H1 (cell line): ENCODE data around the gene CFAP141. TPM values are rescaled to one million over a fixed set of nuclear protein-coding genes. Genes with fewer than 3 reads are reported as not detected.

Experiments used
- CTCF ChIA-PET: fragments of 300-600 bp; sonication (Branson Sonifier 250); formaldehyde crosslinking; loops from one replicate; lab custom pipeline; 2021; ENCODE audit not compliant: partially characterized antibody; lab: Charles Lee
- POLR2A ChIA-PET: fragments of 300-600 bp; sonication (Branson Sonifier 250); formaldehyde crosslinking; loops from one replicate; lab custom pipeline; 2021; ENCODE audit warnings: inconsistent platforms; ENCODE audit not compliant: partially characterized antibody; lab: Charles Lee
- DNase-seq, 2 experiments: peaks; one replicate each; pipeline versions ENCODE4 v3.0.0 to v3.0.0-alpha.2; 2010 to 2022; ENCODE audit warnings: low spot score in 2 of 2, low read depth in 1 of 2, mixed read lengths in 1 of 2
- FAIRE-seq: peaks from 2 replicates; lab custom pipeline; 2011; peaks lifted over from hg19 to GRCh38; lab: Jason Lieb, UNC
- H2AFZ ChIP-seq: 2 replicates; pipeline ENCODE4 v1.8.1; 2012; ENCODE audit warnings: low read length, inconsistent platforms
- H2AK5ac ChIP-seq: 2 replicates; pipeline ENCODE4 v1.6.1; 2013; ENCODE audit warnings: low read depth, low read length
- H2BK120ac ChIP-seq: replicated peaks from 2 replicates; pipeline ENCODE3; 2013; ENCODE audit warnings: low read depth, low read length, inconsistent platforms
- H2BK12ac ChIP-seq: 2 replicates; pipeline ENCODE4 v1.6.1; 2013; ENCODE audit warnings: low read depth, low read length
- H2BK15ac ChIP-seq: 2 replicates; pipeline ENCODE4 v1.6.1; 2013; ENCODE audit warnings: low read length
- H2BK20ac ChIP-seq: 2 replicates; pipeline ENCODE4 v1.6.1; 2013; ENCODE audit warnings: low read length
- H2BK5ac ChIP-seq: 2 replicates; pipeline ENCODE4 v1.6.1; 2013; ENCODE audit warnings: low read depth, low read length
- H3K14ac ChIP-seq: 2 replicates; pipeline ENCODE4 v1.6.1; 2013; ENCODE audit warnings: inconsistent platforms; ENCODE audit not compliant: insufficient read length
- H3K18ac ChIP-seq: 2 replicates; pipeline ENCODE4 v1.6.1; 2013; ENCODE audit warnings: low read length; ENCODE audit errors: extremely low read depth
- H3K23ac ChIP-seq: 2 replicates; pipeline ENCODE4 v1.6.1; 2013; ENCODE audit warnings: inconsistent platforms; ENCODE audit not compliant: insufficient read length
- H3K23me2 ChIP-seq: 2 replicates; pipeline ENCODE4 v1.6.1; 2013; ENCODE audit warnings: low read depth, low read length
- H3K27ac ChIP-seq: 2 replicates; pipeline ENCODE4 v1.6.1; 2011; ENCODE audit warnings: low read depth, low read length, inconsistent platforms
- H3K27me3 ChIP-seq, 4 experiments: replicated peaks in 1 of 4; 1 replicate in 1 of 4; 2 replicates in 3 of 4; pipeline versions ENCODE4 v1.6.1 to v1.8.1; 2011 to 2013; ENCODE audit warnings: low read length in 3 of 4, mild to moderate bottlenecking in 3 of 4, inconsistent platforms in 2 of 4, mixed read lengths in 2 of 4, moderate library complexity in 1 of 4; ENCODE audit not compliant: control insufficient read depth in 3 of 4, insufficient read depth in 3 of 4; ENCODE audit errors: extremely low read depth in 1 of 4
- H3K36me3 ChIP-seq, 4 experiments: 2 replicates each; pipeline versions ENCODE4 v1.6.1 to v1.8.1; 2011 to 2013; ENCODE audit warnings: mild to moderate bottlenecking in 4 of 4, low read length in 3 of 4, moderate library complexity in 2 of 4, control low read depth in 1 of 4, inconsistent platforms in 1 of 4; ENCODE audit not compliant: insufficient read depth in 4 of 4, control insufficient read depth in 2 of 4
- H3K4ac ChIP-seq: replicated peaks from 2 replicates; pipeline ENCODE3; 2013; ENCODE audit warnings: low read length, low read depth, mixed read lengths, inconsistent platforms; ENCODE audit not compliant: insufficient read length
- H3K4me1 ChIP-seq, 4 experiments: replicated peaks in 1 of 4; 1 replicate in 1 of 4; 2 replicates in 3 of 4; pipeline versions ENCODE4 v1.6.1 to v1.8.1; 2011 to 2013; ENCODE audit warnings: low read length in 3 of 4, inconsistent platforms in 2 of 4, mixed read lengths in 1 of 4; ENCODE audit not compliant: insufficient read depth in 4 of 4, control insufficient read depth in 3 of 4
- H3K4me2 ChIP-seq, 2 experiments: 2 replicates each; pipeline versions ENCODE4 v1.6.1 to v1.8.1; 2011 to 2013; ENCODE audit warnings: low read depth in 2 of 2, low read length in 2 of 2, control low read depth in 1 of 2, inconsistent platforms in 1 of 2, mild to moderate bottlenecking in 1 of 2; ENCODE audit not compliant: insufficient read depth in 1 of 2
- H3K4me3 ChIP-seq, 4 experiments: fragments of 200-600, 300-600 bp in 1 of 4; sonication (generic), shearing (Covaris generic), sonication (Bioruptor Twin) in 1 of 4; 2 replicates each; pipeline versions ENCODE4 v1.5.1 to v1.8.1; 2011 to 2016; ENCODE audit warnings: low read length in 4 of 4, low read depth in 3 of 4, control low read depth in 2 of 4, inconsistent platforms in 2 of 4, mild to moderate bottlenecking in 2 of 4, mixed read lengths in 1 of 4, moderate library complexity in 1 of 4; ENCODE audit not compliant: insufficient read depth in 2 of 4; ENCODE audit errors: extremely low read depth in 1 of 4
- H3K56ac ChIP-seq: replicated peaks from 2 replicates; pipeline ENCODE3; 2013; ENCODE audit warnings: low read depth, mild to moderate bottlenecking, mixed read lengths, low read length, inconsistent platforms; ENCODE audit not compliant: insufficient read length
- H3K79me1 ChIP-seq: 2 replicates; pipeline ENCODE4 v1.6.1; 2013; ENCODE audit warnings: low read depth, low read length, control low read depth
- H3K79me2 ChIP-seq, 2 experiments: 2 replicates each; pipeline versions ENCODE4 v1.6.1 to v1.8.1; 2012 to 2013; ENCODE audit warnings: low read length in 2 of 2, mild to moderate bottlenecking in 2 of 2, inconsistent platforms in 1 of 2; ENCODE audit not compliant: insufficient read depth in 2 of 2, control insufficient read depth in 1 of 2
- H3K9ac ChIP-seq, 4 experiments: replicated peaks in 1 of 4; 1 replicate in 1 of 4; 2 replicates in 3 of 4; pipeline versions ENCODE4 v1.6.1 to v1.8.1; 2011 to 2013; ENCODE audit warnings: low read depth in 3 of 4, low read length in 3 of 4, control low read depth in 2 of 4, mild to moderate bottlenecking in 2 of 4, moderate library complexity in 2 of 4, inconsistent platforms in 1 of 4; ENCODE audit errors: extremely low read depth in 1 of 4
- H3K9me3 ChIP-seq, 2 experiments: 2 replicates each; pipeline versions ENCODE4 v1.6.1 to v1.8.1; 2012 to 2013; ENCODE audit warnings: mild to moderate bottlenecking in 2 of 2, moderate library complexity in 2 of 2, control low read depth in 1 of 2, inconsistent platforms in 1 of 2, low read depth in 1 of 2, low read length in 1 of 2, mixed read lengths in 1 of 2; ENCODE audit not compliant: insufficient read depth in 2 of 2
- H4K20me1 ChIP-seq, 2 experiments: replicated peaks in 1 of 2; 2 replicates each; pipeline versions ENCODE3 to v1.8.1; 2011 to 2013; ENCODE audit warnings: inconsistent platforms in 2 of 2, low read length in 2 of 2, mild to moderate bottlenecking in 1 of 2; ENCODE audit not compliant: insufficient read depth in 2 of 2, control insufficient read depth in 1 of 2
- H4K5ac ChIP-seq: 2 replicates; pipeline ENCODE4 v1.6.1; 2013; ENCODE audit warnings: low read length, low read depth, mixed read lengths, inconsistent platforms; ENCODE audit not compliant: insufficient read length
- H4K8ac ChIP-seq: 2 replicates; pipeline ENCODE4 v1.8.0; 2013; ENCODE audit warnings: mild to moderate bottlenecking, moderate library complexity, low read length, inconsistent platforms; ENCODE audit not compliant: insufficient read depth; ENCODE audit errors: extremely low read depth
- H4K91ac ChIP-seq: replicated peaks from 2 replicates; pipeline ENCODE3; 2013; ENCODE audit warnings: low read length, mixed read lengths, inconsistent platforms; ENCODE audit not compliant: insufficient read length
- CHD1 ChIP-seq: IDR thresholded peaks from 2 replicates; pipeline ENCODE4 v1.6.1; 2012; ENCODE audit warnings: low read depth, low read length, improper control_type of control experiment
- EP300 ChIP-seq, 2 experiments: IDR thresholded peaks; 1 replicate in 1 of 2; 2 replicates in 1 of 2; pipeline ENCODE4 v1.6.1; 2011 to 2012; ENCODE audit warnings: low read depth in 2 of 2, low read length in 2 of 2, mild to moderate bottlenecking in 2 of 2, borderline replicate concordance in 1 of 2, inconsistent platforms in 1 of 2, moderate library complexity in 1 of 2
- HDAC6 ChIP-seq: IDR thresholded peaks from one replicate; pipeline ENCODE4 v1.7.1; 2012; ENCODE audit warnings: low read depth, mild to moderate bottlenecking, inconsistent platforms, low read length, moderate library complexity
- NRF1 ChIP-seq: IDR thresholded peaks from 2 replicates; pipeline ENCODE4 v1.6.1; 2011; ENCODE audit warnings: mild to moderate bottlenecking, low read depth, low read length, improper control_type of control experiment
- RAD21 ChIP-seq, 2 experiments: IDR thresholded peaks in 1 of 2; conservative IDR thresholded peaks in 1 of 2; 2 replicates each; pipeline ENCODE4 v1.6.1; 2011; ENCODE audit warnings: low read depth in 2 of 2, low read length in 2 of 2, improper control_type of control experiment in 1 of 2, inconsistent platforms in 1 of 2, mild to moderate bottlenecking in 1 of 2, moderate library complexity in 1 of 2
- RNF2 ChIP-seq: fragments of 200-900, 300-1000 bp; sonication (generic); IDR thresholded peaks from 2 replicates; pipeline ENCODE4 v1.7.1; 2016; ENCODE audit warnings: borderline replicate concordance, low read depth, mild to moderate bottlenecking, antibody characterized with exemption, low read length; ENCODE audit not compliant: poor library complexity, severe bottlenecking; ENCODE audit errors: missing control alignments
- SIN3A ChIP-seq, 2 experiments: IDR thresholded peaks in 1 of 2; conservative IDR thresholded peaks in 1 of 2; 2 replicates each; pipeline ENCODE4 v1.6.1; 2011 to 2012; ENCODE audit warnings: low read length in 2 of 2, improper control_type of control experiment in 1 of 2, low read depth in 1 of 2, mild to moderate bottlenecking in 1 of 2
- USF2 ChIP-seq: IDR thresholded peaks from 2 replicates; pipeline ENCODE4 v1.6.1; 2011; ENCODE audit warnings: low read length, improper control_type of control experiment
- WGBS, 2 experiments: shearing (Covaris generic) in 1 of 2; methylation state at CpG; one replicate each; pipeline versions ENCODE4 v1.1.6 to v1.1.7; 2013 to 2015; ENCODE audit warnings: low lambda C conversion rate in 2 of 2, mixed read lengths in 2 of 2, inconsistent platforms in 1 of 2, low coverage in 1 of 2, missing lambda C conversion rate in 1 of 2; ENCODE audit not compliant: insufficient replicate concordance in 2 of 2, insufficient coverage in 1 of 2, insufficient read length in 1 of 2; ENCODE audit errors: extremely low coverage in 1 of 2, missing lambda C conversion rate in 1 of 2; 5-methylcytosine and 5-hydroxymethylcytosine counted together
- polyA plus RNA-seq, 7 experiments: library from polyadenylated mRNA; depleted of rRNA in 3 of 7; stranded (reverse) in 5 of 7; unstranded in 2 of 7; fragments of >200 nt in 5 of 7; fragments of 200-250 nt in 2 of 7; gene quantifications; 1 replicate in 5 of 7; 2 replicates in 1 of 7; 4 replicates in 1 of 7; pipeline versions ENCODE4 v1.2.1 to v1.2.3, GENCODE V29; 2011 to 2013; ENCODE audit warnings: missing spikeins in 2 of 7, mixed read lengths in 2 of 7
- total RNA-seq: library from RNA; stranded (reverse); fragmentation: NEBNext Ultra II Directional; extraction: Animal tissue kit (Norgen Biotek cat#: 25700); gene quantifications from 2 replicates; pipeline ENCODE4 v1.2.1, GENCODE V29; 2021

The CFAP141 gene
- total and polyA plus RNA-seq, 2 of the 8 experiments (the other 6 are each of a cell fraction or from before 2014, with no cell fraction given), result not detected

DNA sequence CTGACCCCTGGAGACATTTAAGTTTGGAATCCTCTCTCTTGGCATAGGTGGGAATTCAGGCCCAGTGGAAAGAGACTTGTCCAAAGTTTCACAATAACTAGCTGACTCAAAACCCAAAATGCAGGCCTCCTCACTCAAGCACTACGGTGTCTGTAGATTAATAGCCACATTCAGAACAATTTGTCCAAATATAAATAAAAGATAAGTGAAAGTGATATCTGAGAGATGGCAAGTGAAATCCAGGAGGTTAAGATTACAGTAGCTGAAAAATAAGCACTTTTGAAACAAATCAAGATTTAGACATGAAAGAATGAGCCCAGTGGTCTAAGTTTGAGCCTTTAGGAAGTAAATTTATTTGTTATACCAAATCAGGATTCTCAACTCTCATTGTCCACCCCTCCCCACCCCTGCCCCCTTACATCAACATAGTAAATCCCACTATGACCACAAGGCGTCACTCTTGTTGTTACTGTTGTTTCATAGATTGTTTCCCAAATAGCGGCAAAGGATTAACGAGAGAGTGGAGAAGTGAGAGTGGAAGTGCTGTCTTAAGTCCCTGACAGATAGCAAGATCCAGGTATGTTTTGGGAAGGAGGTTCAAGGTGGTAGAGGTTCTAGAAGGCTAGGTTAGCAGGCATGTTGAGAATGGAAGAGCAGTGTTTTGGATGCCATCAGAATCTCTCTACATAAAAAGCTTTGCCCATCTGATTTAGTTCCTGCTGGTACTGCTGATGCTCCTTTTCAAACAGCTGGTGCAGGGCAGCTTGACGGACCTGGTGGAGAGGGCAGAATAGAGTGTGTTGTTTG lies 7.2 kb downstream of the CFAP141 start:
- H3K4ac ChIP-seq, result no peak overlapping the region
- no peak overlapping the region for H3K27ac ChIP-seq
- H3K4me3 ChIP-seq, result no peak overlapping the region; a peak in 1 of 8 replicates
- no peak overlapping the region for H3K56ac ChIP-seq
- H2BK15ac ChIP-seq, result no peak overlapping the region
- no peak overlapping the region for H4K5ac ChIP-seq
- no peak overlapping the region for H4K91ac ChIP-seq
- no peak overlapping the region for H2BK120ac ChIP-seq
- H3K4me2 ChIP-seq, result peak overlapping the region in 1 of 2 experiments; percentile 52; a peak in 2 of 4 replicates
- H2BK20ac ChIP-seq, result no peak overlapping the region
- no peak overlapping the region for H2AK5ac ChIP-seq
- WGBS, 2 experiments, result 33% methylated on average over 5 of the region's 5 CpGs; no CpG with 5 or more reads in 1 of the 2 experiments
- H3K23ac ChIP-seq, result no peak overlapping the region
- FAIRE-seq (peak; percentile 55), DNase-seq (peak in 1 of 2 experiments; percentile 51)
- CTCF ChIA-PET, result interaction anchor here (0.6 to 3.6 kb wide), 25 partner anchors 8 to 1056 kb away, joined by 3 to 19 read pairs (median 4); partner anchors contain the start of genes ENTREP3, HAX1 and TPM3
- POLR2A ChIA-PET, result interaction anchor here (0.6 to 10.7 kb wide), 11 partner anchors 10 to 129 kb away, joined by 3 to 99 read pairs (median 3); partner anchors contain the start of genes HAX1 and UBAP2L
- H3K14ac ChIP-seq, result no peak overlapping the region
- H2BK12ac ChIP-seq, result no peak overlapping the region
- H2BK5ac ChIP-seq, result no peak overlapping the region
- H3K27me3 ChIP-seq, result no peaks in the 10 kb centered on the region
- H3K9ac ChIP-seq, result no peak overlapping the region
- H3K79me2 ChIP-seq, result no peaks in the 10 kb centered on the region
- no peak overlapping the region for H3K18ac ChIP-seq
- H3K9me3 ChIP-seq, result no peaks in the 10 kb centered on the region
- no peaks in the 10 kb centered on the region for H3K79me1 ChIP-seq
- H3K36me3 ChIP-seq, result no peaks in the 10 kb centered on the region
- H3K4me1 ChIP-seq, result peaks cover 0 to 7% (median 2%) of the 10 kb centered on the region in 4 experiments; a peak in 1 of 7 replicates
- peak overlapping the region; percentile 99 for H2AFZ ChIP-seq
- H3K23me2 ChIP-seq, result peaks cover 2% of the 10 kb centered on the region; the same call in 1 of the 2 replicates
- H4K8ac ChIP-seq, result no peak overlapping the region
- no peaks in the 10 kb centered on the region for H4K20me1 ChIP-seq
- TF ChIP-seq RNF2, result no peak
- TF ChIP-seq EP300 (IDR thresholded peaks at IDR 0.05; ENCODE audit: borderline replicate concordance in 1 of 2, low read depth in 2 of 2, low read length in 2 of 2), result no peak
- TF ChIP-seq USF2, result no peak
- no peak for TF ChIP-seq CHD1
- no peak for TF ChIP-seq SIN3A (conservative IDR thresholded peaks at IDR 0.05 in 1 of 2, IDR thresholded peaks at IDR 0.05 in 1 of 2; ENCODE audit: low read depth in 1 of 2, low read length in 2 of 2)
- no peak for TF ChIP-seq HDAC6
- peak; percentile 56 to 71 for TF ChIP-seq RAD21 (IDR thresholded peaks at IDR 0.05 in 1 of 2, conservative IDR thresholded peaks at IDR 0.05 in 1 of 2; ENCODE audit: low read depth in 2 of 2, low read length in 2 of 2)
- TF ChIP-seq NRF1, result no peak
